Measurements from ENCODE around the gene PCCA.

The PCCA gene

GRCh38 chr13:100542826-100543156 is 453.9 kb downstream of the PCCA start:
- TF ChIP-seq POU6F1 (CRISPR knock-in tag; IDR thresholded peaks at IDR 0.05; ENCODE audit: borderline replicate concordance, low read depth) (no peak), ZNF565 (CRISPR knock-in tag; conservative IDR thresholded peaks at IDR 0.05; ENCODE audit: low read depth) (no peak), TSHZ2 (CRISPR knock-in tag; IDR thresholded peaks at IDR 0.05) (no peak), TCF4 (CRISPR knock-in tag; IDR thresholded peaks at IDR 0.05; ENCODE audit: borderline replicate concordance) (no peak), ESRRG (CRISPR knock-in tag; IDR thresholded peaks at IDR 0.05) (no peak), CSRNP3 (CRISPR knock-in tag; IDR thresholded peaks at IDR 0.05) (no peak), TOX (CRISPR knock-in tag; IDR thresholded peaks at IDR 0.05; ENCODE audit: borderline replicate concordance) (no peak), ZNF70 (CRISPR knock-in tag; IDR thresholded peaks at IDR 0.05) (no peak), ZFP3 (CRISPR knock-in tag; IDR thresholded peaks at IDR 0.05) (no peak), CREB5 (CRISPR knock-in tag; IDR thresholded peaks at IDR 0.05; ENCODE audit: low read depth) (no peak), OSR1 (CRISPR knock-in tag; IDR thresholded peaks at IDR 0.05) (no peak), ZNF8 (CRISPR knock-in tag; IDR thresholded peaks at IDR 0.05) (no peak), ZFP30 (CRISPR knock-in tag; IDR thresholded peaks at IDR 0.05) (no peak), GLIS3 (CRISPR knock-in tag; IDR thresholded peaks at IDR 0.05) (no peak), ISL1 (CRISPR knock-in tag; IDR thresholded peaks at IDR 0.05) (no peak), BACH2 (CRISPR knock-in tag; IDR thresholded peaks at IDR 0.05; ENCODE audit: borderline replicate concordance) (no peak), ZC3H10 (CRISPR knock-in tag; IDR thresholded peaks at IDR 0.05) (no peak), ARNTL (CRISPR knock-in tag; IDR thresholded peaks at IDR 0.05; ENCODE audit: borderline replicate concordance, low read depth) (no peak), CSDC2 (CRISPR knock-in tag; IDR thresholded peaks at IDR 0.05) (no peak)
- TF ChIP-seq, protein P1, sequence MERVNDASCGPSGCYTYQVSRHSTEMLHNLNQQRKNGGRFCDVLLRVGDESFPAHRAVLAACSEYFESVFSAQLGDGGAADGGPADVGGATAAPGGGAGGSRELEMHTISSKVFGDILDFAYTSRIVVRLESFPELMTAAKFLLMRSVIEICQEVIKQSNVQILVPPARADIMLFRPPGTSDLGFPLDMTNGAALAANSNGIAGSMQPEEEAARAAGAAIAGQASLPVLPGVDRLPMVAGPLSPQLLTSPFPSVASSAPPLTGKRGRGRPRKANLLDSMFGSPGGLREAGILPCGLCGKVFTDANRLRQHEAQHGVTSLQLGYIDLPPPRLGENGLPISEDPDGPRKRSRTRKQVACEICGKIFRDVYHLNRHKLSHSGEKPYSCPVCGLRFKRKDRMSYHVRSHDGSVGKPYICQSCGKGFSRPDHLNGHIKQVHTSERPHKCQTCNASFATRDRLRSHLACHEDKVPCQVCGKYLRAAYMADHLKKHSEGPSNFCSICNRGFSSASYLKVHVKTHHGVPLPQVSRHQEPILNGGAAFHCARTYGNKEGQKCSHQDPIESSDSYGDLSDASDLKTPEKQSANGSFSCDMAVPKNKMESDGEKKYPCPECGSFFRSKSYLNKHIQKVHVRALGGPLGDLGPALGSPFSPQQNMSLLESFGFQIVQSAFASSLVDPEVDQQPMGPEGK (CRISPR knock-in tag; IDR thresholded peaks at IDR 0.05; ENCODE audit: borderline replicate concordance) = no peak
- ATAC-seq = peak; percentile 67

DNA sequence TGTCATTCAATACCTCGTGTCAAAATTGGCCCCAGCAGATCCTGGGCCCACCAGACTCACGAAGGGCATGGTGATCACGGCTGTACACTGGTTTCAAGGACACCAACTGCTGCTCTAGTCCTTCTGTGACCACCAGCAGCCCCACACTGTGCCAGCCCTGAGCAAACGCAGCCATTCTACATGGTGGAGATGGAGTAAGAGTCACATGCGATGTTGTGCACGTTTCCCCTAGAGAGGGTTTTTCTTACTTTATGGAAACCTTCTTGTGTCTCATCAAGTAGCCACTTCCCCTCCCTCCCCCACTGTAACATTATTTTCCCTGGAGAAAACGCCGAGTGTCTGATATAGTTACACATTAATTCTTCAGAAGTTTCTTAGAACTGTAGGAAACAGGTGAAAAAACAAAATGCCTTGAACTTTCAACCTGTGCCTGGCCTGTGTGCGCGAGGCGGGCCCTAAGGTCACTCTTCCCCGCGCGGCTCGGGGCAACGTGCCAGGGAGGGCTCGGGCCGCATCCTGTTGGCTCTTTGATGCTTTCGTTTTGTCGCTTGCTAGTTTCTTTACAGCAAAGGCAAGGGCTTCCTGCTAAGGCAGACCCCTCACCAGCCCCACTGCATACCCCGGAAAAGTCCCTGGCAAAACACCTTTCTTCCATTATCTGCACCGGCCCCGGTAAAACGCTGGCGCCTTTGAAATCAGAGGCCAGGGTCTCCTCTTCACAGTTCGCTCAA is 455.1 kb downstream of the PCCA start:
- TF ChIP-seq CSDC2 (CRISPR knock-in tag; IDR thresholded peaks at IDR 0.05) (no peak), TOX (CRISPR knock-in tag; IDR thresholded peaks at IDR 0.05; ENCODE audit: borderline replicate concordance) (no peak), TSHZ2 (CRISPR knock-in tag; IDR thresholded peaks at IDR 0.05) (no peak), ZNF70 (CRISPR knock-in tag; IDR thresholded peaks at IDR 0.05) (no peak), ESRRG (CRISPR knock-in tag; IDR thresholded peaks at IDR 0.05) (no peak), RARB (CRISPR knock-in tag; IDR thresholded peaks at IDR 0.05) (no peak), ZFP30 (CRISPR knock-in tag; IDR thresholded peaks at IDR 0.05) (no peak), BACH2 (CRISPR knock-in tag; IDR thresholded peaks at IDR 0.05; ENCODE audit: borderline replicate concordance) (no peak), PPARA (CRISPR knock-in tag; IDR thresholded peaks at IDR 0.05; ENCODE audit: borderline replicate concordance) (no peak), ZNF8 (CRISPR knock-in tag; IDR thresholded peaks at IDR 0.05) (no peak), ZFP3 (CRISPR knock-in tag; IDR thresholded peaks at IDR 0.05) (no peak), SNAI2 (CRISPR knock-in tag; IDR thresholded peaks at IDR 0.05) (no peak), ISL1 (CRISPR knock-in tag; IDR thresholded peaks at IDR 0.05) (no peak), GLIS3 (CRISPR knock-in tag; IDR thresholded peaks at IDR 0.05) (no peak)
- TF ChIP-seq, protein P1 (CRISPR knock-in tag; IDR thresholded peaks at IDR 0.05; ENCODE audit: borderline replicate concordance) = no peak
- no peak for ATAC-seq

Measured in SK-N-SH treated with all-trans-retinoic acid at 6 μM for 48 hours (cell line).